Measurements from ENCODE around the gene RHOA. TPM values are rescaled to one million over a fixed set of nuclear protein-coding genes. Genes with fewer than 3 reads are reported as not detected.

The RHOA gene
- total RNA-seq, 1 donor from 2014 or later: 504 TPM

GRCh38 chr3:49327485-49327884 lies 84.3 kb downstream of the RHOA start:
- TF ChIP-seq CTCF (conservative IDR thresholded peaks at IDR 0.05; ENCODE audit: low read depth, low read length): peak; percentile 44
- no peak overlapping the region for H3K4me3 ChIP-seq (ENCODE audit: low read depth, low read length)
- no peak for DNase-seq (ENCODE audit: low read depth)

- no peak for DNase-seq (ENCODE audit: low read depth)
- no peak for TF ChIP-seq CTCF (conservative IDR thresholded peaks at IDR 0.05; ENCODE audit: low read depth, low read length)
Observed at GRCh38 chr3:49324768-49325167, 87.0 kb downstream of the RHOA start.

GRCh38 chr3:49316696-49317457 lies 94.9 kb downstream of the RHOA start:
- no peak for DNase-seq (ENCODE audit: low read depth)
- H3K4me3 ChIP-seq (ENCODE audit: low read depth, low read length): no peak overlapping the region
- no peak for TF ChIP-seq CTCF (conservative IDR thresholded peaks at IDR 0.05; ENCODE audit: low read depth, low read length)

More at GRCh38 chr3:49324768-49325167, 87.0 kb downstream of the RHOA start:
- H3K4me3 ChIP-seq (ENCODE audit: low read depth, low read length): no peak overlapping the region

- no peak for TF ChIP-seq CTCF (conservative IDR thresholded peaks at IDR 0.05; ENCODE audit: low read depth, low read length)
- no peak overlapping the region for H3K4me3 ChIP-seq (ENCODE audit: low read depth, low read length)
- DNase-seq (ENCODE audit: low read depth): no peak
Observed at GRCh38 chr3:49313896-49314688, 97.7 kb downstream of the RHOA start.

- DNase-seq (ENCODE audit: low read depth): no peak
- no peak for TF ChIP-seq CTCF (conservative IDR thresholded peaks at IDR 0.05; ENCODE audit: low read depth, low read length)
- no peak overlapping the region for H3K4me3 ChIP-seq (ENCODE audit: low read depth, low read length)
Observed at GRCh38 chr3:49311283-49311682, 100.5 kb downstream of the RHOA start.

GRCh38 chr3:49310677-49311076 lies 101.1 kb downstream of the RHOA start:
- H3K4me3 ChIP-seq (ENCODE audit: low read depth, low read length): no peak overlapping the region
- TF ChIP-seq CTCF (conservative IDR thresholded peaks at IDR 0.05; ENCODE audit: low read depth, low read length): no peak
- DNase-seq (ENCODE audit: low read depth): no peak

Other genes with a start within 250 kb of the RHOA start
- 33.4 and 44.4 TPM in 2 replicates for gene CCDC71, start 245.6 kb downstream of the RHOA start, total RNA-seq
- 8.0 and 16.5 TPM in 2 replicates for gene KLHDC8B, start 240.4 kb downstream of the RHOA start, total RNA-seq
- gene C3orf62, start 134.7 kb downstream of the RHOA start, total RNA-seq: 0.51 and 0.92 TPM in 2 replicates
- 6.2 and 8.7 TPM in 2 replicates for gene USP4, start 71.9 kb downstream of the RHOA start, total RNA-seq
- gene GPX1, start 53.6 kb downstream of the RHOA start, total RNA-seq: 339 and 557 TPM in 2 replicates
- 16.9 and 21.7 TPM in 2 replicates for gene TCTA, start 447 bp upstream of the RHOA start, total RNA-seq
- 2.3 and 2.5 TPM in 2 replicates for gene AMT, start 10.5 kb upstream of the RHOA start, total RNA-seq
- 0.22 and 1.2 TPM in 2 replicates for gene NICN1, start 17.3 kb upstream of the RHOA start, total RNA-seq
- 43.6 and 77.2 TPM in 2 replicates for gene DAG1, start 58.3 kb upstream of the RHOA start, total RNA-seq
- gene BSN, start 142.5 kb upstream of the RHOA start, total RNA-seq: under 0.01 and 0.46 TPM in 2 replicates

Data from epithelial cell of proximal tubule (primary cell).